ENCODE measurements around the gene RNF115. TPM values are rescaled to one million over a fixed set of nuclear protein-coding genes. Genes with fewer than 3 reads are reported as not detected.

The RNF115 gene
- total and polyA plus RNA-seq, 2 of the 8 experiments (the other 6 are each of a cell fraction or from before 2014, with no cell fraction given): 4.7 to 10.8 TPM

GRCh38 chr1:145796753-145797152, 27.1 kb downstream of the RNF115 start (continued):
- TF ChIP-seq CTCF (IDR thresholded peaks at IDR 0.05; ENCODE audit: control extremely low read depth in 1 of 3, insufficient read depth in 1 of 3, low read depth in 1 of 3, low read length in 3 of 3): no peak

Measured in H1 (cell line).